Cardiac fibroblast (primary cell): ENCODE data around the gene NIPAL3.

Experiments used
- DNase-seq, 2 donors: peaks; one replicate each; pipeline versions ENCODE4 v3.0.0 to v3.0.0-alpha.2; 2010; ENCODE audit warnings: low read depth in 2 of 2
- H3K4me3 ChIP-seq, 2 donors: replicated peaks in 1 of 2; 1 replicate in 1 of 2; 2 replicates in 1 of 2; pipeline ENCODE4 v1.5.1; 2011; ENCODE audit warnings: low read depth in 2 of 2, low read length in 2 of 2, mild to moderate bottlenecking in 2 of 2, moderate library complexity in 1 of 2
- CTCF ChIP-seq: IDR thresholded peaks from one replicate; pipeline ENCODE4 v1.5.1; 2011; ENCODE audit warnings: low read depth, mild to moderate bottlenecking, low read length, inconsistent platforms

The NIPAL3 gene

GRCh38 chr1:24503059-24503751 is 87.6 kb downstream of the NIPAL3 start:
- DNase-seq, result no peak
- no peak for TF ChIP-seq CTCF
- peak overlapping the region; percentile 38 to 67 for H3K4me3 ChIP-seq

- no peak for DNase-seq
- no peak overlapping the region for H3K4me3 ChIP-seq
- TF ChIP-seq CTCF, result no peak
Measured at GRCh38 chr1:24503870-24504523, 88.4 kb downstream of the NIPAL3 start.

- no peak overlapping the region for H3K4me3 ChIP-seq
- TF ChIP-seq CTCF, result no peak
- no peak for DNase-seq
Measured at GRCh38 chr1:24504560-24504959, 89.0 kb downstream of the NIPAL3 start.

- TF ChIP-seq CTCF, result no peak
- no peak overlapping the region for H3K4me3 ChIP-seq
- no peak for DNase-seq
Measured at GRCh38 chr1:24505816-24506215, 90.2 kb downstream of the NIPAL3 start.

- no peak overlapping the region for H3K4me3 ChIP-seq
- DNase-seq, result no peak
- TF ChIP-seq CTCF, result no peak
Measured at GRCh38 chr1:24506691-24507381, 91.2 kb downstream of the NIPAL3 start.

- H3K4me3 ChIP-seq, result no peak overlapping the region
- no peak for DNase-seq
- no peak for TF ChIP-seq CTCF
Measured at GRCh38 chr1:24507405-24507804, 91.8 kb downstream of the NIPAL3 start.
